DMS53 (cell line): ENCODE measurements around the gene GADL1.

Experiments used
- DNase-seq: peaks from one replicate; lab custom pipeline; 2025; lab: John Stamatoyannopoulos, UW

The GADL1 gene

GRCh38 chr3:30756218-30756617, 138.2 kb downstream of the GADL1 start:
- DNase-seq = no peak

- no peak for DNase-seq
Observed at GRCh38 chr3:30754426-30754825, 140.0 kb downstream of the GADL1 start.

GRCh38 chr3:30753766-30754165, 140.7 kb downstream of the GADL1 start:
- no peak for DNase-seq

- no peak for DNase-seq
Observed at GRCh38 chr3:30752970-30753369, 141.5 kb downstream of the GADL1 start.

- DNase-seq = no peak
Observed at GRCh38 chr3:30752491-30752890, 142.0 kb downstream of the GADL1 start.

- DNase-seq = peak; percentile 10
Observed at GRCh38 chr3:30751610-30752299, 142.7 kb downstream of the GADL1 start.

GRCh38 chr3:30750967-30751366, 143.5 kb downstream of the GADL1 start:
- no peak for DNase-seq

- no peak for DNase-seq
Observed at GRCh38 chr3:30749230-30749629, 145.2 kb downstream of the GADL1 start.

GRCh38 chr3:30747771-30748281, 146.6 kb downstream of the GADL1 start:
- DNase-seq = peak; percentile 41

GRCh38 chr3:30743641-30744317, 150.7 kb downstream of the GADL1 start:
- DNase-seq = no peak

- DNase-seq = no peak
Observed at GRCh38 chr3:30742796-30743619, 151.5 kb downstream of the GADL1 start.

- DNase-seq = no peak
Observed at GRCh38 chr3:30741889-30742288, 152.6 kb downstream of the GADL1 start.

GRCh38 chr3:30738605-30739004, 155.9 kb downstream of the GADL1 start:
- no peak for DNase-seq

- no peak for DNase-seq
Observed at GRCh38 chr3:30737743-30738499, 156.5 kb downstream of the GADL1 start.

- no peak for DNase-seq
Observed at GRCh38 chr3:30733696-30734095, 160.8 kb downstream of the GADL1 start.

- DNase-seq = no peak
Observed at GRCh38 chr3:30733209-30733608, 161.3 kb downstream of the GADL1 start.

- DNase-seq = no peak
Observed at GRCh38 chr3:30730967-30731366, 163.5 kb downstream of the GADL1 start.

- DNase-seq = no peak
Observed at GRCh38 chr3:30729936-30730335, 164.5 kb downstream of the GADL1 start.

GRCh38 chr3:30729512-30729911, 164.9 kb downstream of the GADL1 start:
- DNase-seq = no peak

GRCh38 chr3:30728143-30728542, 166.3 kb downstream of the GADL1 start:
- no peak for DNase-seq

- DNase-seq = no peak
Observed at GRCh38 chr3:30724863-30725262, 169.6 kb downstream of the GADL1 start.

GRCh38 chr3:30723211-30723610, 171.2 kb downstream of the GADL1 start:
- no peak for DNase-seq
